Measurements from ENCODE around the gene PPARA.

The PPARA gene

GRCh38 chr22:46288846-46289243, 138.5 kb downstream of the PPARA start:
- Histone ChIP-seq H3K4me3 (ENCODE audit: low read length) (no peak overlapping the region), H3K27me3 (replicated peaks; ENCODE audit: control insufficient read depth, insufficient read depth, low read length) (no peaks in the 10 kb centered on the region), H3K4me1 (ENCODE audit: control insufficient read depth, insufficient read depth, low read length) (peaks cover 7% of the 10 kb centered on the region), H3K36me3 (ENCODE audit: control insufficient read depth, insufficient read depth, low read length, severe bottlenecking) (peaks cover 95% of the 10 kb centered on the region), H3K9ac (ENCODE audit: low read length) (no peak overlapping the region), H3K9me3 (ENCODE audit: control insufficient read depth, low read length) (no peaks in the 10 kb centered on the region)
- DNase-seq (ENCODE audit: low read depth) = no peak

GRCh38 chr22:46289244-46289891, 139.0 kb downstream of the PPARA start:
- no peaks in the 10 kb centered on the region for H3K9me3 ChIP-seq (ENCODE audit: control insufficient read depth, low read length)
- peaks cover 7% of the 10 kb centered on the region for H3K4me1 ChIP-seq (ENCODE audit: control insufficient read depth, insufficient read depth, low read length)
- H3K36me3 ChIP-seq (ENCODE audit: control insufficient read depth, insufficient read depth, low read length, severe bottlenecking) = peaks cover 91% of the 10 kb centered on the region
- H3K27me3 ChIP-seq (replicated peaks; ENCODE audit: control insufficient read depth, insufficient read depth, low read length) = no peaks in the 10 kb centered on the region
- no peak overlapping the region for H3K4me3 ChIP-seq (ENCODE audit: low read length)
- no peak overlapping the region for H3K9ac ChIP-seq (ENCODE audit: low read length)
- no peak for DNase-seq (ENCODE audit: low read depth)

GRCh38 chr22:46290121-46290842, 140.0 kb downstream of the PPARA start:
- Histone ChIP-seq H3K4me1 (ENCODE audit: control insufficient read depth, insufficient read depth, low read length) (peaks cover 1% of the 10 kb centered on the region), H3K36me3 (ENCODE audit: control insufficient read depth, insufficient read depth, low read length, severe bottlenecking) (peaks cover 81% of the 10 kb centered on the region), H3K9ac (ENCODE audit: low read length) (no peak overlapping the region), H3K27me3 (replicated peaks; ENCODE audit: control insufficient read depth, insufficient read depth, low read length) (no peaks in the 10 kb centered on the region), H3K4me3 (ENCODE audit: low read length) (no peak overlapping the region), H3K9me3 (ENCODE audit: control insufficient read depth, low read length) (no peaks in the 10 kb centered on the region)
- DNase-seq (ENCODE audit: low read depth) = no peak

GRCh38 chr22:46290843-46291785, 140.8 kb downstream of the PPARA start:
- peaks cover 8% of the 10 kb centered on the region for H3K4me1 ChIP-seq (ENCODE audit: control insufficient read depth, insufficient read depth, low read length)
- no peaks in the 10 kb centered on the region for H3K9me3 ChIP-seq (ENCODE audit: control insufficient read depth, low read length)
- DNase-seq (ENCODE audit: low read depth) = no peak
- no peaks in the 10 kb centered on the region for H3K27me3 ChIP-seq (replicated peaks; ENCODE audit: control insufficient read depth, insufficient read depth, low read length)
- no peak overlapping the region for H3K9ac ChIP-seq (ENCODE audit: low read length)
- peaks cover 74% of the 10 kb centered on the region for H3K36me3 ChIP-seq (ENCODE audit: control insufficient read depth, insufficient read depth, low read length, severe bottlenecking)
- H3K4me3 ChIP-seq (ENCODE audit: low read length) = no peak overlapping the region

- Histone ChIP-seq H3K36me3 (ENCODE audit: control insufficient read depth, insufficient read depth, low read length, severe bottlenecking) (peaks cover 63% of the 10 kb centered on the region), H3K4me1 (ENCODE audit: control insufficient read depth, insufficient read depth, low read length) (peaks cover 14% of the 10 kb centered on the region), H3K9ac (ENCODE audit: low read length) (no peak overlapping the region), H3K27me3 (replicated peaks; ENCODE audit: control insufficient read depth, insufficient read depth, low read length) (no peaks in the 10 kb centered on the region), H3K4me3 (ENCODE audit: low read length) (no peak overlapping the region), H3K9me3 (ENCODE audit: control insufficient read depth, low read length) (no peaks in the 10 kb centered on the region)
- no peak for DNase-seq (ENCODE audit: low read depth)
Measured at GRCh38 chr22:46292173-46292572, 141.8 kb downstream of the PPARA start.

- Histone ChIP-seq H3K9me3 (ENCODE audit: control insufficient read depth, low read length) (no peaks in the 10 kb centered on the region), H3K9ac (ENCODE audit: low read length) (no peak overlapping the region), H3K4me3 (ENCODE audit: low read length) (no peak overlapping the region), H3K36me3 (ENCODE audit: control insufficient read depth, insufficient read depth, low read length, severe bottlenecking) (peaks cover 58% of the 10 kb centered on the region), H3K4me1 (ENCODE audit: control insufficient read depth, insufficient read depth, low read length) (peaks cover 20% of the 10 kb centered on the region), H3K27me3 (replicated peaks; ENCODE audit: control insufficient read depth, insufficient read depth, low read length) (no peaks in the 10 kb centered on the region)
- no peak for DNase-seq (ENCODE audit: low read depth)
Measured at GRCh38 chr22:46292732-46293131, 142.4 kb downstream of the PPARA start.
